Activated CD4-positive, alpha-beta T cell treated with anti-CD3 and anti-CD28 coated beads for 4 hours (primary cell): ENCODE data around the gene SLC34A3.

Source experiments
- DNase-seq, 2 donors: peaks; one replicate each; pipeline ENCODE4 v3.0.0-alpha.2; 2020

SLC34A3 gene

DNA sequence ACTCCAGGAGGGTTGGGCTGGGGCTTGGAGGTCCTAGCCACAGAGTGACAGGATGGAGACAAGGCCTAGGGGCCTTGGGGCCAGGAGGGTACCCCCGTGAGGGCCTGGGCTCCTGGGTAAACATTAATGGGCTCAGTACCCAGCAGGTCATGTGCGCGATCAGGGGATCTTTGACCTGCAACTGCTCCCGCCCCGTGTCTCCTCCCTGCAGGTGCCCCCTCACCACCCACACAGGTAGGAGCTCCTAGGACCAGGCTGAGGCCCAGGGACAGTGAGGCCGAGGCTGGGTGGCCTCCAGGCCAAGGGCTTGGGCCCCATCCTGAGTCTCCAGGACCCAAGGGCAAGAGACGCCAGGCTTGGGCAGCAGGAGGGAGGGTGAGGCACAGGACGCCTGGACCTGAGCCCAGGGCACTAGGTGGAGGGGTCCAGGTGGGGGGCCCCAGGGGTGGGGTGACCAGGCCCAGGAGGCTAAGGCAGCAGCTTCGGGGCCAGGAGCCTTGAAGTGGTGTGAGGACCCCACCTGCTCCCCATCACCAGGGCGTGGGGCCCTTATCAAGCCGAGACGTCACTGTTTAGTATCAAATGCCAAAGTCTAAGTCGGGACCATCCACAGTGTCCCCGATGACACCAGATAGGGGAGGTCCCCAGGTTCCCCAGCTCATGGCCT lies at the start of gene SLC34A3:
SLC34A3 (plus strand) TSS at position 197 of the 667 bp plus-strand sequence. CDS start 802 bp downstream, outside the sequence.
- no peak for DNase-seq

DNA sequence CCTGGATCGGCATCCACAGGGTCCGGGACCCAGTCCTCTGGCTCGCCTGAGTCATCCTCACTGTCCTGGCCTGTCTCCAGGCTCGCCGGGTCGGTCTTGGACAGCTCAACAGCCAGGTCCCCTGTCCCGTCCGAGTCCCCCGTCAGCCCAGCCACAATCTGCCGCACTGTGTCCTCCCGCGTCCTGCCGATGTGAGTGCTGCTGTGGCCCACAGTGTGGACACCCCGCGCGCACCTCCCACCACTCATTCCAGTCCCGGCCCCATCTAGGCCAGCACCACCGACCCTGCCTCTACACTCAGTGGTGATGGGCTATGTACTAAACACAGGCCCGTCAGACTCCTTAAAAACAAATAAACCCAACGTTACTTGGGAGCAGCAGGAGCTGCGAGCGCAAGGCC lies 49.0 kb upstream of the SLC34A3 start:
- DNase-seq: no peak

DNA sequence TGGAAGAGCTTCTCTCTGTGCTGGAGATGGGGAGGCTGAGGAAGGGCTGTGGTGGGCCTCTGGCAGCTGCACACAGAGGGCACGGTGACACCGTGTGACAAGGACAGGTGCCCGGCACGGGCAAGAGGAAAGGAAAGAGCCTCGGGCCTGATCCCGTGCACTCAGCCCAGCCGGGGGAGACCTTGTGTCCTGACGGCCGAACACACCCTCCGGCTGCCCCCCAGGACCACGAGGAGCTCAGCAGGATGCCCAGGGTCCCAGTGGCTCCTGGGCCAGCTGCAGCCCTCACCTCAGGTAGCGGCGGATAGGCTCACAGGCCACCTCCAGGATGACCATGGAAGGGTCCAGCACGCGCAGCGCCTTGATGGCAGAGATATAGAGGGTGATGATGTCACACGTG lies 47.9 kb upstream of the SLC34A3 start:
- DNase-seq: no peak

DNA sequence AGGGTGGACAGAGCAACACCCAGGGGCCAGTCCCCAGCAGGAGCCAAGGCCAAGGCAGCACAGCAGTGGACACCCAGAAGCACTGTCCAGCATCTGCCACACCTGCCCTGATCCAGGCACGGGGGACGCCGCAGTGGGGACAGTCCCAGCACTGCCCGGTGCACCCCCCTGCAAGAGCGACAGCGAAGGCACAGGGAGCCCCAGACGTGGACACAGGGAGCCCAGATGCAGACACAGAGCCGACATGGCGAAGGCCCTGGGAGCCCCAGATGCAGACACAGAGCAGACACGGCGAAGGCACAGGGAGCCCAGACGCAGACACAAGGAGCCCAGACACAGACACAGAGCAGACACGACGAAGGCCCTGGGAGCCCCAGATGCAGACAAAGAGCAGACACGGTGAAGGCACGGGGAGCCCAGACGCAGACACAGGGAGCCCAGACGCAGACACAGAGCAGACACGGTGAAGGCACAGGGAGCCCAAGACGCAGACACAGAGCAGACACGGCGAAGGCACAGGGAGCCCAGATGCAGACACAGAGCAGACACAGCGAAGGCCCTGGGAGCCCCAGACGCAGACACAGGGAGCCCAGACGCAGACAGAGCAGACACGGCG lies 46.6 kb upstream of the SLC34A3 start:
- no peak for DNase-seq

DNA sequence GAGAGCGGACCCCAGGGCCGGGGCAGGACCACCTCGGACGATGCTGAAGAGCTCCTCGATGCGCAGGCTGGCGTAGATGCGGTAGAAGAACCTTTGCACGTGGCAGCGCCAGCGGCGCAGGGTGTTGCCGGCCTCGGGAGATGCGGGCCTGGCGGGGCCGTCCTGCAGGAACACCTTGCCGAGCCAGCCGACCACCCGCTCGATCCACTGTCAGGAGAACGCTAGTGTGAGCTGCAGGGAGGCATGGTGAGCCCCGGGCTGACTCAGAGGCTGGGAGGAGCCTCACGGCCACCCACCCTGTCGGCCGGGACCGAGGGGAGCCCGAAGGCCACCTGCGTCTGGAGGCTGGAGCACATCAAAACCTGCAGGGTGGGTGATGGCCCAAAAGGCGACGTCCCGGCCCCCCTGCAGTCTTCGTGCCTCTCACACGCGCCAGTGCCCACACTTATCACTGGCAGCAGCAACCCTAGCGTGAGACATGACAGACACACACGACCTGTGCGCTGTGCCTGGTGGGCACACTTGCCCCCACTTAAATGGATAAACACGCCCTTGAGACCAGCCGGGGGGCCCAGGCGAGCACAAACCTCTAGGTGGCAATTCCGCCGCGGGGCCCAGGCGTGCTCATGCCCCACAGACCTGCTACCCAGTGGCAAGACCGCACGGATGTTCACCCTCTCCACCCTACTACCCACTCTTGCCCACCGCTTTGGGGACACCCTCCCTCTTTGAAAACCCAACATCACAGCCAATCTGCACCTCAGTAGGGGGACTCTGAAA lies 45.6 kb upstream of the SLC34A3 start:
- DNase-seq: no peak

DNA sequence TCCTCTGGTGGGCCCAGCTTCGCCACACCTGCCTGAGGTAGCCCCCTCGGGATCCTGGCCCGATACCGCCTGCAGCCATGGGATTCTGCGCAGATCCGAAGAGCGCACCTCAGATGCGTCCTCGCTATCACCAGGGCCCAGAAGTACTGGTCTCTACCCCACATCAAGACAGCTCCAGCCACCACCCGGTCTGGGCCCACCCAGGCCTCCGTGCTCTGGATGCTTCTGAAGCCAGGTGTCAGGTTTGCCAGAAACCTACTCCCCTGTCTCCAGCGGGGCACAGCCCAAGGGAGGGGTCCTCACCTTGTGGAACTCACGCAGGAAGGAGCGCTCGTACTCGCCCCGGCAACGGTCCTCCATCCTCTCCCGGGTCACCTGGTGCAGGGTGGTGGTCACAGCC lies 44.8 kb upstream of the SLC34A3 start:
- DNase-seq: no peak

DNA sequence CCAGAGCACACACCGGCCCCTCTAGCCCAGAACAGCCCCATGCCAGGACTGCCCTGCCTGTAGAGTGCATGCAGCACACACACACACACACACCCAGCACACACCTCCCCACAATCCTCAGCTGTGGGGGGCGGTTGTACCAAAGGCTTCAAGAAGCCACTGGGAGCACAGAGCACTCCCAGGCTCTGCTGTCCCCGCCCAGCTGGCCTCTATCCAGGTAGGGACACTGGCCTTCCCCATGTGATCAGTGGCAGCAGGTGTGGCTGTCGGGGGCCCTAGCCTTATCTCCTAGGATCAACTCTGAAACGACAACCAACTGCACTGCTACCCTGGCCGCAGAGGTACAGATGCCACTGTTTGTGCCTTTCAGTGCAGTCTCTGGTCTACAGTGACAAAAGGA lies 44.3 kb upstream of the SLC34A3 start:
- no peak for DNase-seq

DNA sequence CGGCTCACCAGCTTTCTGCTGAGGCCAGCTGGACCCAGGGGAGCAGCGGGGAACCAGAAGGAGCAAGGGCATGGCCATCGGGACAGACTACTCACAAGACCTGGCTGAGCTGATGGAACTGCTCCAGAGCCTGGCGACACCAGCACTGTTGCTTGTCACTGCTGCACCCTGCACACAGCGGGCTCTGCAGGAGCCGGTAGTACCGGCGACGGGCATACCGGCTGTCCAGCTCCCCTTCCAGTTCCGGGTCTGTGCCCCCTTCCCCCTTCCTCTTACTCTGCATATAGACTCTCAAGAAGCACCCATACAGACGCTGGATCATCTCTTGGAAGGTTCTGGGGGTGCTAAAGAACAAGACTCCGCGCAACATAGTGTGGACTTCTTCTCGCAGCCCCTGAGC lies 43.3 kb upstream of the SLC34A3 start:
- DNase-seq: no peak

DNA sequence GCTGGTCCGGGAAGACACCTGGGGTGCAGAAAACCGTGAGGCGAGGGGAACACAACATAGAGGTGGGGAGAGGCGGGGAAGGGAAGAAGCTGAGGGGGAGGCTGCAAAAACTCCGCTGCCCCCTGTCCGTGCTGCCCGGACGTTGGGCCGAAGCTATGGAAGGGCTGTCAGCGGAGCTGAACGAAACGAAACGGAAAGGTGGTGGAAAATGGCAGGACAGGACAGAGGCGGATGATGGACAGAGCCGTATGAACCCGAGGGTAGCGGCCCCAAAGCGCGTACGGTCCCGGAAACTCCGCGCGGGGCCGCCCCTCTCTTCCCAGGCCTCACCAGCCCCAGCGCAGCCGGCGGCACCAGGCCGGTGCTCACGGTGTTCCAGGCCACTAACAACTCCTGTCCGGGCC lies 42.6 kb upstream of the SLC34A3 start:
- DNase-seq: no peak

DNA sequence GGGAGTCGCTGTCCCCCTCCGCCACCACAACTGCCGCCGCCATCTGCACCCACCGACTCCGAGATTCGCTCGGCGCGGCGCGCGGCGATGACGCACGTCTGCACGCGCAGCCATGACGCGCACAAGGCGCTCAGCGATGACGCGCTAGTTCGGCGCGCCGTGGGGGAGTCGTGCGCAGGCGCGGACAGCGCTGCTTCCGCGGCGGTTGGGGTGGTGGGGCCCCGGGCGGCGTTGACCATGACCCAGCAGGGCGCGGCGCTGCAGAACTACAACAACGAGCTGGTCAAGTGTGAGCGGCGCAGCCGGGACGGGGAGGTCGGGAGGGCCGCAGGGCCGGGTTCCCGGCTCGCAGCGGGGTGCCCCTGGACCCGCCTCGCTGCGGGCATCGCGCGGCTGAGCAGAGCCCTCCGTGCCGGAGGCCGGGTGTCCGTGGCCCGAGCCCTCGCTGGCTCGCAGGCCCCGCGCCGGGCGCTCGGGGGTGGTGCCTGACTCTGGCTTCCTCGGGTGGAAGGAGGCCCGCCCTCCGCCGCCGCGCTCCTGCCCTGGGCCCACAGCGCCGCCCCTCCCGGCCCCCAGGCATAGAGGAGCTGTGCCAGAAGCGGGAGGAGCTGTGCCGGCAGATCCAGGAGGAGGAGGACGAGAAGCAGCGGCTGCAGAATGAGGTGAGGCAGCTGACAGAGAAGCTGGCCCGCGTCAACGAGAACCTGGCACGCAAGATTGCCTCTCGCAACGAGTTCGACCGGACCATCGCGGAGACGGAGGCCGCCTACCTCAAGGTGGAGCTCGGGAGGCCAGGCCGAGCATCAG lies 42.0 kb upstream of the SLC34A3 start, which contains the start of the genes ANAPC2 and SSNA1:
ANAPC2 (minus strand) TSS at position 71 of the 807 bp plus-strand sequence; CDS start at position 43, 28 bp downstream.
SSNA1 (plus strand) TSS at position 187 of the 807 bp plus-strand sequence; CDS start at position 238, 51 bp downstream.
- DNase-seq: peak; percentile 90 to 92

DNA sequence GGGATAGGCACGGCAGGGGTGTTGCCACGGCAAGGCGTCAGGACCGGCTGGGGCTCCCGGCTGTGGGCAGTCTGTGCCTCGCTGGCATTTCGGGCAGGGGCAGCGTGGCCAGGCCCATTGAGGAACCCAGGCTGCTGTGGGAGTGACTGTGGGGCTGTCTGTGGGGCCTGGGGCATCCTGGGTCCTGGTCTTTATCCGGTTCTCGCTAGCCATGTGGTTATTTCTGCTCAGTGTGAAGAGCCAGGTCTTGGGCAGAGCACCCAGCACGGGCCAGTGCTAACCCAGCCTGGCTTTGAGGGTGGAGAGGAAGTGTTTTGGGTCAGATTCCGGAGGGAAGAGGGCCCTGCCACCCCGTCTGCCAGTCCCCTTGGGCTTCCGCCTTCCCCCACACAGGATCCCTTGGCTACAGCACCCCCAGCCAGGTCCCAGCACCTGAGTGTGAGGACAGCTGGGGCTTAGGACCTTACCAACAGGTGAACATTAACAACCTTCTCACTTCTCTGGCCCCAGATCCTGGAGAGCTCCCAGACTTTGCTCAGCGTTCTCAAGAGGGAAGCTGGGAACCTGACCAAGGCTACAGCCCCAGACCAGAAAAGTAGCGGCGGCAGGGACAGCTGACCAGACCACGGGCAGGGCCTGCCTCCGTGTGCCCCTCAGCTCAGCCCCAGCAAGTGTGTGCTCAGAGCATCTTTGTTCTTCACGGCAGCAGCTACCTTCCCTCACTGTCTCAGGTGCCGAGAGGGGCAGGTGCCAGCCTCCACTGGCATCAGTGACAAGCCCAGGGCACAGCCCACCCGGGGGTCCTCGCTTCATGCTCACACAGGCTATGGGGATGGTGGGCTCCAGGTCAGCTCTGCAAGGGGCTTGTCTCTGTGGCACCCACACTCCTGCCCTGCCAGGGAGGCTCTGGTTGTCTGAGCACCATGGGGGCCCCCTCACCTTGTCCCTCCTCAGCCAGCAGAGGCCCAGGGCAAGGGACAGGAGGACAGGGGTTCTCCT lies 41.1 kb upstream of the SLC34A3 start:
- DNase-seq: no peak

DNA sequence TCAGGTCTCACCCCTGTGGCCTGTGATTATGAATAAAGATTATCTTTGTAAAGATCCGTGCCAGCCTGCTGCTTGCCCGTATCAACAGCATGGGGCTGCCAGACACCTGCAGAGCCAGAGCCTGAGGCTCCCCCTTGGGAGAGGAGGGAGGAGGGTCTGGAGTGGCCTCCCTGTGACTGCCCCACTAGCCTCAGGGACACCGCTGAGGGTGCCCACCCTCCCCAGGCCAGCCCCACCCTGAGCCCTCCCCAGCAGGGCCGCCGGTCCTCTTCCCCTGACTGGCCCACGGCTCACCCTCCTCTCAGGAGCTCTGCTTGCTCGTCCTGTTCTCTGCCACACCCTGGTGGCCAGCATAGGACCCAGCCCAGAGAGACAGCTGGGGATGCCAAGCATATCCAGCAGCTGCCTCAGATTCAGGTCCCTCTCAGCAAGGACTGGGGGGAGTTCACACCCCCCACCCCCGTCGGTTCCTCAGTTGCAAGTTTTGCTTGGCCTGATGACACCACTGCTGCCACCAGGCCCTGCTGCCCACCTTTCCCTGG lies 40.3 kb upstream of the SLC34A3 start:
- DNase-seq: no peak

DNA sequence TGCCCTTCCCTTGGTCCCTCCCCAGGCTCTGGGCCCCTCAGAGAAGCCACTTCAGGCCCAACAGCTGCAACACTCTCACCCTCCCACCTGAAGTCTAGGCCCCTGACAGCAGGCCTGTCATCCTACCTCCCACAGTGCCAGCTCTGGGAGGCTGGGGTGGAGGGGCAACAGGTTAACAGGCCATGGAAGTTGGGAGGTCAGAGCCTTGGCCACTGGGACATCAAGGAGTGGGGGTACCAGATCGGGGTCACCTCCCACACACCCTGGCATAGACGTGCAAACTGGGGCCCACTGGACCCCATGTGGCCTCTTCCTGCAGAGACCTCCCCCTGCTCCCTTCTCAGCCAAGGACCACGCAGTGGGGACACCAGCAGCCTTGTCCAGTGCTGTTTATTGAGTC lies 39.5 kb upstream of the SLC34A3 start:
- DNase-seq: no peak

DNA sequence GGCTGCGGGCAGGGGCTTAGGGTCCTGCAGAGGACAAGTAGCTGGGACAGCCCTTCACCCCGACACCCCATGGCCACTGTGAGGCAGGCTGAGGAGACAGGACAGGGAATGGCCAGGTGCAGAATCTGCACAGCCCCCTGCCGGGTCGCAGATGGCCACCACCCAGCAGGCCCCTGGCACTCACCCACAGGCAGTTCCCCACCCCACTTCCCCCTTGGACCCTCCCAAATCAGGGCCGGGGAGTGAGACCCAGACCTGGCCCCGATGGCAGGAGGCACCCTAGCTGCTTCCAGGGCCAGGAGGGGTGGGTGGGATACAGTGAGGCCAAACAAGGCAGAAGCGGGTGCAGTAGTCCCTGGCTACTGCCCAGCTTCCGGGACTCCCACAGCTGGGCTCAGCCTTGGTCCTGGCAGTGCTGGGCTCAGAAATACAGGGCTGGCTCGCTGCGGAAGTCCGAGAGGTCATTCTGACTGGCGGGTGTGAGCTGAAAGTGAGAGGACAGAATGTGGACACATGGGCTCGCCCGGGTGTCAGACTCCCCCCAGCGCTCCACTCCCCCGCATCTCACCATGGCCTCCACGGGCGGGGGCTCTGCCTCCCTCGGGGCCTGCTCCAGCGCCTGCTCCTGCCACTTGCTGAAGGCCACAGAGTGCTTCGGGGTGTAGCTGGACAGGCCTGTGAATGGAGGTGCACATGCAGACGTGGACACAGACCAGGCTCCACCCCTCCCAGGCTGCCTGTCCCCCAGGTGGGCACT lies 38.8 kb upstream of the SLC34A3 start:
- no peak for DNase-seq

DNA sequence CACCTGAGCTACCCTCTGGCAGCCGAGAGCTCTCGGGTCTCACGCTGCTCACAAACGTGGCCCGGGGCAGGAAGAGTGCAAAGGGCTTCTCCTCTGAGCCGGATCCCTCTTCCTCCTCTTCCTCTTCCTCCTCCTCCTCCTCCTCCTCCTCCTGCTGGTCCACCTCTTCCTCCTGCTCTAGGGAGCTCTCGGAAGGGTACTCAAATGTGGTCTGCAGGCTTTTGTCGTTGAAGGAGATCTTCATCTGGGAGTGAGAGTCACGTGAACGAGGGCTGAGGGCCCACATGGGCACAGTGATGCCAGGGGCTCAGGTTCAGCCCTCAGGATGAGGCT lies 38.3 kb upstream of the SLC34A3 start:
- DNase-seq: no peak

DNA sequence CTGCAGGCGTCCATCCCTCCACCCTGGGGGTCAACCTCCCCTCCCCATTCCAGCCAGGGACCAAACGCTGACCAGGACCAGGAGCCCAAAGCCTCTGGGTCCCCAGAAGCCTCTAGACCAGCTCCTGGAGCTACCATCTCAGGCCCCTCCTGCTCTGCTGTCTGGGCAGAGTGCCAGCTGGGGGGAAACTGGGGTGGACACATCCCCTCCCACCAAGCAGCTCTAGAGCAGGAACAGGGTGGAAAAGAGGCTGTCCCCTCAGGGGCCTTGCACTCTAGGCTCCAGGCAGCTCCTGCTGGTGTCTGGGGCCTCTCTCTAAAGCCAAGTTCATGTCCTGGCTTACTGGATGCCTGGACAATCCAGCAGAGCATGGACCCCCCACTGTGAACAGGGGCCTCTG lies 37.8 kb upstream of the SLC34A3 start:
- DNase-seq: no peak

DNA sequence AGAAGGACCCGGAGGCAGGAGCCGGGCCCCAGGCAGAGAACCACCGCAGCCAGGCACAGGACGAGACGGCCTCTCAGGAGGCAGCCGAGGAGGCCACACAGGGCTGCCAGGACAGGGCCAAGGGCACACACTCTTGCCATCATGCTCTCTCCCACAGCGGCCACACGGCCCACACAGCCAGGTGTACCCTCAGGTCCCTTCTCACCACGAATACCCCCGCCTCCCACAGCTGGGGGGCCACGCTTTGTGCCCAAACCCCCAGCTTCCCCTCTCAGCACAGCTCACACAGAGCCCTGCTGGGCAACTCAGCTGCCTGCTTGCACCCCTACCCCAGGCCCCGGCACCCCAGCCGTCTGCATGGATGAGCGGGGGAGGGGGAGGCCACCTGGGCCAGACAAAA lies 36.9 kb upstream of the SLC34A3 start:
- no peak for DNase-seq

DNA sequence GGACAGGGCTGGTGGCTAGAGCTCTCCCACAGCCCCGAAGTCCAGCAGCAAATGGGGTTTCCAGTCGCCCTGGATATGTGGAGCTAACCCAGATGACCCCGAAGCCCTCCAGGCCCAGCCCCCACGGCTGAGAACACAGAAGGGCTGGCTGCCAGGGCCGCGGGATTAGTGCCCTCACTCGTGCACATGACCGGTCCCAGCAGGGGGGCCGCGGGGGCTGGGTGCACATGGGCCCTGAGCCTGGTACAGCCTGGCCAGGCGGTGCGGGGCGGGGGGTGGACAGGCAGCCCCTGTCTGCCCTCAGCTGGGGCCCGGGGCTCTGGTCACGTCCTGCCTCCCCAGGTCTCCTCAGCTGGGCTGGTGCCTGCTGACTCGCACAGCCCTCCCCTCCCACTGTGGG lies 36.3 kb upstream of the SLC34A3 start:
- no peak for DNase-seq

DNA sequence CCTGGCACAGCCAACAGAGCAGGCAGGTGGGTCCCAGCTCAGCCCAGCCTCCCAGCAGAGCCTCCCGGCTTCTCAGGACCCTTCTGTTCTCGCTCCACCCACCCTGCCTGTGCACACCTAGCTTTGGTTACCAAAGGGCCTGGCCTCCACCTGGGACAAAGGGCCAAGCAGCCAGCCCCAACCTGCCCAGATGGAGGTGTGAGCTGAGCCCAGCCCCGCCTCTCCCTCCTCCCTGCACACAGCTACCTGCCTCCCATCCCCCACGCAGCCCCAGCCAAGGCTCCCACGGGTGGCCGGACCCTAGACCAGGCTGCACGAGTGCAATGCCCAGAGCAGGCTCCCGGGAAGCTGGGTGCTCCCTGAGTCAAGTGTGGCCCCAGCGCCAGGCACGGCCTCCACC lies 35.8 kb upstream of the SLC34A3 start:
- no peak for DNase-seq

DNA sequence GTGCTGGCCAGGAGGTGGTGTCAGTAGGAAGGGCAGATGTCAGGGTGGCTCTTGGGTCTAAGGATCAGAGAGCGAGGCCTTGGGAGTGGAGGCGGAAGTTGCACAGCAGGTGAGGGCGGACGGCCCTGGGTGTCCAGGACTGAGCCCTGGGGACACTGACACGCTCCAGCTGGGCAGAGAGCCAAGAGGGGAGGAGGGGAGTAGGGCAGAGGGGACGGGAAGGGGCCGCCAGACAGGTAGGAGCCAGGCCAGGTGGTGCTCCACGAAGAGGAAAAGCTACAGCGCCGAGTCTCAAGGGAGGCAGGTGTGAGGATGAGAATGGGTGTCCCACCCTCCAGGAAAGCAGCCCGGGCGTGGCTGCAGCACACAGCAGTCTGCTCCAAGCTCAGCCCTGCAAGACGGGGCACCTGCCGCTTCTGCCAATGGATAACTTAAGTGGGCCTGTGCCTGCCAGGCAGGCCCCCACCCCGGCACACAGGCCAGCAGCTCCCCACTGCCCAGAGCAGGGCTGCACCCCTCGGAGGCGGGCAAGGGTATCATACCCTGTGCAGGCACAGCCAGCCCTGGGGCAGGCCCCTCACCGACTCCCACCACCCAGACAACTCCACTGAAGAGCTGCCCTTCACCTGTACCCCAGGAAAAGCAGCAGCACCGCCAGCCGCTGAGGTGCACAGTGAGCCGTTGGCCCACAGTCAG lies 35.0 kb upstream of the SLC34A3 start:
- DNase-seq: no peak
